GM12878 (cell line): Measurements from ENCODE around the gene CPVL. TPM values are rescaled to one million over a fixed set of nuclear protein-coding genes. Genes with fewer than 3 reads are reported as not detected.

Experiments used
- ATAC-seq: fragments of 200-7000 bp; cut with Tn5 transposase; 3 replicates; pipeline ENCODE4 v1.9.1; 2020; ENCODE audit warnings: mild to moderate bottlenecking, moderate library complexity
- BruUV-seq: library from RNA; stranded (reverse); fragments of 400-500 nt; replicated peaks from 2 replicates; lab custom pipeline; 2021; lab: Mats Ljungman, UMichigan
- CTCF ChIA-PET: fragments of 300-600 bp; sonication (Branson Sonifier 250); formaldehyde crosslinking; extraction: SDS; loops from one replicate; lab custom pipeline; 2021; ENCODE audit warnings: inconsistent platforms; lab: Yijun Ruan, JAX
- POLR2A ChIA-PET: fragments of 350-600 bp; formaldehyde crosslinking; extraction: SDS; loops from one replicate; lab custom pipeline; 2021; ENCODE audit warnings: inconsistent platforms; lab: Charles Lee
- RAD21 ChIA-PET: fragments of 300-600 bp; sonication (Branson Sonifier 250); formaldehyde crosslinking; loops from one replicate; lab custom pipeline; 2023; ENCODE audit warnings: antibody characterized with exemption; ENCODE audit not compliant: unreplicated experiment; lab: Charles Lee
- SMC1A ChIA-PET: fragments of 300-600 bp; sonication (Branson Sonifier 250); formaldehyde crosslinking; loops from one replicate; lab custom pipeline; 2023; ENCODE audit not compliant: unreplicated experiment, uncharacterized antibody; lab: Charles Lee
- DNase-seq: peaks from one replicate; pipeline ENCODE4 v3.0.0-alpha.2; 2011; ENCODE audit warnings: low read depth, low spot score
- FAIRE-seq: peaks from 3 replicates; lab custom pipeline; 2011; peaks lifted over from hg19 to GRCh38; lab: Jason Lieb, UNC
- H2AFZ ChIP-seq: 2 replicates; pipeline ENCODE4 v1.6.0; 2011; ENCODE audit warnings: low read depth, low read length, control low read depth; ENCODE audit not compliant: control insufficient read depth
- H3K27ac ChIP-seq: 2 replicates; pipeline ENCODE4 v1.5.1; 2011; ENCODE audit warnings: control low read depth; ENCODE audit not compliant: control insufficient read depth, insufficient read depth
- H3K27me3 ChIP-seq, 2 experiments: replicated peaks in 1 of 2; 2 replicates each; pipeline versions ENCODE4 v1.6.0 to v1.6.1; 2011; ENCODE audit warnings: low read length in 1 of 2; ENCODE audit not compliant: control insufficient read depth in 2 of 2, insufficient read depth in 2 of 2
- H3K36me3 ChIP-seq, 2 experiments: 2 replicates each; pipeline ENCODE4 v1.5.1; 2011; ENCODE audit warnings: low read length in 1 of 2; ENCODE audit not compliant: control insufficient read depth in 2 of 2, insufficient read depth in 2 of 2
- H3K4me1 ChIP-seq: 2 replicates; pipeline ENCODE4 v1.6.1; 2011; ENCODE audit warnings: mild to moderate bottlenecking, low read length, moderate library complexity, mixed read lengths; ENCODE audit not compliant: control insufficient read depth, insufficient read depth
- H3K4me2 ChIP-seq: 2 replicates; pipeline ENCODE4 v1.6.0; 2011; ENCODE audit warnings: control low read depth; ENCODE audit not compliant: control insufficient read depth, insufficient read depth
- H3K4me3 ChIP-seq: fragments of 200-600 bp; sonication (generic); 2 replicates; pipeline ENCODE4 v1.5.1; 2016
- H3K79me2 ChIP-seq: 2 replicates; pipeline ENCODE4 v1.6.0; 2011; ENCODE audit warnings: low read length; ENCODE audit not compliant: control insufficient read depth, insufficient read depth
- H3K9ac ChIP-seq: 2 replicates; pipeline ENCODE4 v1.8.0; 2011; ENCODE audit warnings: low read length, control low read depth, mixed read lengths; ENCODE audit not compliant: control insufficient read depth, insufficient read depth
- H3K9me3 ChIP-seq: replicated peaks from 3 replicates; pipeline ENCODE4 v1.5.1; 2011; ENCODE audit warnings: mild to moderate bottlenecking, low read length; ENCODE audit not compliant: control insufficient read depth, insufficient read depth
- H4K20me1 ChIP-seq: 2 replicates; pipeline ENCODE4 v1.6.0; 2011; ENCODE audit not compliant: control insufficient read depth, insufficient read depth
- ATF3 ChIP-seq: IDR thresholded peaks from 2 replicates; pipeline ENCODE4 v1.6.1; 2011; ENCODE audit warnings: low read depth, mild to moderate bottlenecking, low read length, moderate library complexity, borderline replicate concordance; ENCODE audit errors: extremely low read depth
- BCL3 ChIP-seq: IDR thresholded peaks from 2 replicates; pipeline ENCODE4 v1.6.1; 2011; ENCODE audit warnings: borderline replicate concordance, low read depth, mild to moderate bottlenecking, moderate library complexity, low read length; ENCODE audit not compliant: insufficient read depth, poor library complexity, severe bottlenecking
- ETV6 ChIP-seq, 2 experiments: fragments of 450-650 bp in 1 of 2; IDR thresholded peaks in 1 of 2; conservative IDR thresholded peaks in 1 of 2; 2 replicates each; pipeline ENCODE4 v1.6.1; 2014; ENCODE audit warnings: antibody characterized with exemption in 1 of 2, borderline replicate concordance in 1 of 2, low read depth in 1 of 2, mild to moderate bottlenecking in 1 of 2, moderate library complexity in 1 of 2
- JUND ChIP-seq: IDR thresholded peaks from 2 replicates; pipeline ENCODE4 v1.6.1; 2012; ENCODE audit warnings: low read depth, mild to moderate bottlenecking, low read length, improper control_type of control experiment, moderate library complexity
- MEF2B ChIP-seq: fragments of 450-650 bp; IDR thresholded peaks from 2 replicates; pipeline ENCODE4 v1.6.1; 2018; ENCODE audit warnings: mild to moderate bottlenecking, moderate library complexity; ENCODE audit not compliant: partially characterized antibody, poor library complexity, severe bottlenecking
- MTA2 ChIP-seq: fragments of 450-650 bp; IDR thresholded peaks from 2 replicates; pipeline ENCODE4 v1.6.1; 2016; ENCODE audit warnings: low read depth, mild to moderate bottlenecking, moderate library complexity
- NFYA ChIP-seq: IDR thresholded peaks from 2 replicates; pipeline ENCODE4 v1.6.1; 2011; ENCODE audit warnings: low read depth, mild to moderate bottlenecking, low read length, improper control_type of control experiment, borderline replicate concordance
- RAD21 ChIP-seq: IDR thresholded peaks from 2 replicates; pipeline ENCODE4 v1.6.1; 2011; ENCODE audit warnings: mild to moderate bottlenecking, low read depth, low read length, moderate library complexity; ENCODE audit not compliant: insufficient read depth
- RBBP5 ChIP-seq: fragments of 200-600 bp; sonication (generic); conservative IDR thresholded peaks from 2 replicates; pipeline ENCODE4 v1.6.1; 2016
- SMARCA5 ChIP-seq: fragments of 450-650 bp; IDR thresholded peaks from 2 replicates; pipeline ENCODE4 v1.6.1; 2017; ENCODE audit warnings: mild to moderate bottlenecking
- SP1 ChIP-seq: IDR thresholded peaks from one replicate; pipeline ENCODE4 v1.6.1; 2011; ENCODE audit warnings: low read depth, low read length
- SUZ12 ChIP-seq: fragments of 200-600 bp; sonication (generic); IDR thresholded peaks from one replicate; pipeline ENCODE4 v1.6.1; 2018; ENCODE audit warnings: antibody characterized with exemption, mild to moderate bottlenecking; ENCODE audit not compliant: unreplicated experiment
- TARDBP ChIP-seq: IDR thresholded peaks from 2 replicates; pipeline ENCODE4 v1.6.1; 2016; ENCODE audit warnings: borderline replicate concordance
- ZNF622 ChIP-seq: fragments of 450-650 bp; IDR thresholded peaks from 2 replicates; pipeline ENCODE4 v1.6.1; 2017; ENCODE audit warnings: mild to moderate bottlenecking, inconsistent platforms
- WGBS: methylation state at CpG from one replicate; pipeline ENCODE4 v1.1.6; 2016; ENCODE audit warnings: low lambda C conversion rate; ENCODE audit not compliant: insufficient replicate concordance, insufficient coverage; ENCODE audit errors: missing lambda C conversion rate; 5-methylcytosine and 5-hydroxymethylcytosine counted together
- in situ Hi-C: fragments of 300-500 bp; cut with MboI; formaldehyde crosslinking; loops from 9 replicates; pipeline ENCODE4 v1.14.3; 2018; ENCODE audit warnings: mixed read lengths
- intact Hi-C: fragments of 100-400 bp; cut with micrococcal nuclease; formaldehyde crosslinking; loops from one replicate; pipeline ENCODE4 v1.14.2; 2022; ENCODE audit not compliant: unreplicated experiment
- polyA plus RNA-seq, 11 experiments: library from polyadenylated mRNA; depleted of rRNA in 4 of 11; unstranded in 6 of 11; stranded (reverse) in 5 of 11; fragments of >200 nt; fragmentation: Nextera tagmentation in 4 of 11; fragmentation: Illumina TruSeq in 1 of 11; extraction: Ambion mirVana in 4 of 11; extraction: Trizol in 1 of 11; gene quantifications; 1 replicate in 1 of 11; 2 replicates in 10 of 11; pipeline versions ENCODE4 v1.2.1 to v1.2.3, GENCODE V29; 2011 to 2016; ENCODE audit warnings: inconsistent platforms in 2 of 11, missing spikeins in 2 of 11, low read depth in 1 of 11
- total RNA-seq, 4 experiments: library from RNA; depleted of rRNA in 3 of 4; stranded (reverse); fragments of >200 nt in 3 of 4; fragmentation: Illumina TruSeq in 1 of 4; extraction: Trizol in 1 of 4; gene quantifications; 2 replicates each; pipeline versions ENCODE4 v1.2.1 to v1.2.3, GENCODE V29; 2013 to 2021

The CPVL gene
- total and polyA plus RNA-seq, 10 of the 15 experiments (the other 5 are each of a cell fraction or from before 2014, with no cell fraction given), result 0.59 TPM; not detected in 9

- no peak overlapping the region for H3K4me2 ChIP-seq
- no peak overlapping the region for H3K9ac ChIP-seq
- H2AFZ ChIP-seq, result no peak overlapping the region
- ATAC-seq (no peak), DNase-seq (no peak), FAIRE-seq (no peak)
- no peaks in the 10 kb centered on the region for H3K79me2 ChIP-seq
- ChIA-PET POLR2A (no interaction called here), SMC1A (interaction anchor here (0.5 kb wide), 1 partner anchor 395 kb away, joined by 3 read pairs; no protein-coding TSS in a partner anchor), RAD21 (interaction anchor here (0.7 kb wide), 1 partner anchor 1701 kb away, joined by 3 read pairs; no protein-coding TSS in a partner anchor), CTCF (no interaction called here)
- H3K27ac ChIP-seq, result no peak overlapping the region
- H3K4me3 ChIP-seq, result no peak overlapping the region
- no peaks in the 10 kb centered on the region for H4K20me1 ChIP-seq
- H3K27me3 ChIP-seq, result no peaks in the 10 kb centered on the region; a peak in 1 of 4 replicates
- no peaks in the 10 kb centered on the region for H3K36me3 ChIP-seq
- intact Hi-C loops (no loop called here), in situ Hi-C loops (no loop called here)
- WGBS, result 33% methylated on average over 2 of the region's 2 CpGs
- TF ChIP-seq ETV6 (conservative IDR thresholded peaks at IDR 0.05 in 1 of 2, IDR thresholded peaks at IDR 0.05 in 1 of 2; ENCODE audit: borderline replicate concordance in 1 of 2, low read depth in 1 of 2), result no peak
- no peak for TF ChIP-seq MEF2B
- no peak for TF ChIP-seq RAD21
- no peak for TF ChIP-seq ZNF622
- no peak for TF ChIP-seq ATF3
- no peak for TF ChIP-seq TARDBP
- no peak for TF ChIP-seq MTA2
- no peak for TF ChIP-seq NFYA
- TF ChIP-seq JUND, result no peak
- no peak for TF ChIP-seq SUZ12
- TF ChIP-seq RBBP5, result no peak
- no peak for TF ChIP-seq SMARCA5
- TF ChIP-seq SP1, result no peak
- no peak for TF ChIP-seq BCL3
- no peaks in the 10 kb centered on the region for H3K9me3 ChIP-seq
- H3K4me1 ChIP-seq, result no peaks in the 10 kb centered on the region
- no TSS peak for BruUV-seq
These were observed 25.4 kb downstream of the CPVL start for GRCh38 chr7:29120955-29121354.
